COR-L47 (cell line): ENCODE results near the gene LONRF2.
"Not testable (repeated sequence)": the region's sequence is repeated elsewhere in the genome, so short reads cannot be mapped to it uniquely, and the experiment has no call there.

Experiments
- DNase-seq: peaks from one replicate; lab custom pipeline; 2025; lab: John Stamatoyannopoulos, UW

The LONRF2 gene

DNA sequence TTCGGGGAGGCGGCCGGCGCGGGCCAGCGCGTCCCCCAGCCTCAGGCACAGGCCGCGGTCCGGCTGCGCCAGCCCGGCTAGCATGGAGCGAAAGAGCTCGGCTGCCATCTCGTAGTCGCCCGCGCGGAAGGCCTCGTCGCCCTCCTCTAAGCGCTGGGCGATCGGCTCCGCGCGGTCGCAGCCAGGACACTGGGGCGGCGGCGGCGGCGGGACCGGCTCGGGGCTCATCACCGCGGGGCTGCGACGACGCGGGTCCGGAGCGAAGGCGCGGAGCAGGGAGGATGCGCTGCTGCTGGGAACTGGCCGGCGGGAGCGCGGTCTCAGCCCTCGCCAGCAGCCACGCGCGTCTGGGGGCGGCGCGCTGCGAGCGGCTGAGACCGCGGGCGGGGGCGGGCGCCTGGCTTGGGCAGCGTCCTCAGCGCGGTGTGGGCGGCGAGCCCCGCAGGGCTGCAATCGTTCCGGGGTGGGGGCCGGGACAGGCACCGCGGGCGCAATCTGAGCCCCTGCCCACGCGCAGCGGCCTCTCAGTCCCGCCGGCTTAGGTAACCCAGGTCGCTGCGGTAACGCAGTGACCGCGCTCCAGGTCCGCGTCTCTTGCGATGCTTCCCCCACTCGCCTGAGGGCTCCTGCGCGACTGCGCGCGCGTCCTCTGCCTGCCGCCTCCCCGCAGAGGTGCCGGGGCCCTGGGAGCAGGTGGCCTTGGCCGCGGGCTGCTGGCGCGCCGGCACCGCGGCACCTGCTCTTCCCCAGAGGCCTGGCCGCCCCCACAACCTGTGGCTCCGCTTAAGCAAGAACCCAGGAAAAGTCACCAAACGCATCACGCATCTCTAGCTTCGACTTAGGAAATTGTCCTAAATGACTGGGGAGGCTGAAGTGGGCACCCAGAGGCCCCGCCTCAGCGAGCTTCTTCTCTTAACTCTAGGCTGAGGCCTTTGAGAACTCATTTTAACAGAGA lies at the start of gene LONRF2:
Gene LONRF2, minus strand, starts transcription at position 636 of the 955 bp plus-strand sequence. Its CDS starts 408 bp downstream, at position 228.
- peak; percentile 78 for DNase-seq

DNA sequence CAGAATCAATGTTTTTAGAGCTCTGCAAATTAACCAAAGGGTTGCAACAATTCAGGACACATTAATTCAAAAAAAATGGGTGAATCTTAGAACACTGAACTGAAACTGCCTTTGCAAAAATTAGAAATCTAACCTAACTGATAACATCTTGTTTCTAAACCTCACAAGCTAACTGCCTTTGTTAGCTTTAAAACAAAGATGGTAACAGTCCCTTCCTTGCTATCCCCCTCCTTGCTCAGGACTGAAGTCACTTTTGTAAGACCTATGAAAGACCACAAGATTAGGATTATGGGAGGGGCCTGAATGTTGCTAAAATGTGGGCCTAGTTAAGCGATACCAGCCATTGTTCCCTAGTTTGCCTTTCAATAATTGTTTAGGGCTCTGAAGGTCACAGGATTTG lies 44.9 kb upstream of the LONRF2 start:
- DNase-seq: no peak

DNA sequence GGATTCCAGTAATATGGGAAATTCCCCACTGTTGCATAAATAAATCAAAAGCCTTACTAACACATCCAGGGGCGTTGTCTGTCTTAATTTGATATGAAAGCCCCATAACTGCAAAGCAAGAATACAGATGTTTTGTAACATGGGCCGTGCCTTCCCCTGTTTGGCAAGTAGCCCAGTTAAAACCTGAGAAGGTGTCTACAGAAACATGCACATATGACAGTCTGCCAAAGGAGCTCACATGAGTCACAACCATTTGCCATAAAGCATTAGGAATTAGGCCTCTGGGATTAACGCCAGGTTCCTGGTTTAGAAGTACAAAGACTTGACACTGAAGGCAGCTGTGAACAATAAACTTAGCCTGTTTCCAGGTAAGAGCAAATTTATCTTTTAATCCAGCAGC lies 43.1 kb upstream of the LONRF2 start:
- peak; percentile 97 for DNase-seq

DNA sequence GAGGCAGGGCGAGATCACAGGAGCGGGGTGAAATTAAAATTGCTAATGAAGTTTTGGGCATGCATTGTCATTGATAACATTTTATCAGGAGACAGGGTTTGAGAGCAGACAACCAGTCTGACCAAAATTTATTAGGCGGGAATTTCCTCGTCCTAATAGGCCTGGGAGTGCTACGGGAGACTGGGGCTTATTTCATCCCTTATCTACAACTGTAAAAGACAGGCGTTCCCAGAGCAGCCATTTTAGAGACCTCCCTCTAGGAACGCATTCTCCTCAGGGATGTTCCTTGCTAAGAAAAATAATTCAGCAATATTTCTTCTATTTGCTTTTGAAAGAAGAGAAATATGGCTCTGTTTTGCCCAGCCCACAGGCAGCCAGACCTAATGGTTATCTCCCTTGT lies 40.0 kb upstream of the LONRF2 start:
- DNase-seq: not testable (repeated sequence)

DNA sequence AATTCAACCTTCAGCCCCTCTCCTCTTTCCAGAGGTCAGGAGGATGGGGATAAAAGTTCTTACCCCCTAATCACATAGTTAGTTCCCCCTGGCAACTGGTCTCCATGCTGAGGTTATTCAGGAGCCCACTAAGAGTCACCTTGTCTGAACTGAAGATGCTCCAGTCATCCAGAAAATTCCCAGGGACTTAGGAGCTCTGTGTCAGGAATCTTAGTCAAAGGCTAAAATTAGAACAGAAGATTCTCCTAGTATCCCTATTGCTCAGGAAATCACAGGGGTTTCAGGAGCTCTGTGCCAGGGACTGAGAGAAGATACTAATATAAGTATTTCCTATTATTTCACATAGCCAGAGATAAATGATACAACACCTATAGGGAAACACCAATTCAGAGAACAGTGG lies 37.3 kb upstream of the LONRF2 start:
- DNase-seq: no peak

DNA sequence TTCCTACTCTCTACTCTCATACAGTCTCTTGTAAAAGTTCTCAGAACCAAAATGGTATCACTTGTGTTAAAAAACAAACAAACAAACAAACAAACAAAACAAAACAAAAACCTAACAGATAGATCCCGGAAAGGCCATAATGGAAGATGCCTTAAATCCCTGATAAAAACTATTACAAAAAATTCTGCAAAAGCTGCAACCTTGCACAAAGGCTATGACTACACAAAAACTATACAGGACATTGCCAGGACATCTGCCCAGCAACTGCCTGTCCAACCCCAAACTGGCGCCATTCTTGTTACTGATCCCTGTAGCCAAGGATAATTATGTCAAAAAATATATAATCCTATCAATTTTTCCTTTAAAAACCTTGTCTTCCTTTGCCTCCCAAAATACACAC lies 36.3 kb upstream of the LONRF2 start:
- DNase-seq: no peak

DNA sequence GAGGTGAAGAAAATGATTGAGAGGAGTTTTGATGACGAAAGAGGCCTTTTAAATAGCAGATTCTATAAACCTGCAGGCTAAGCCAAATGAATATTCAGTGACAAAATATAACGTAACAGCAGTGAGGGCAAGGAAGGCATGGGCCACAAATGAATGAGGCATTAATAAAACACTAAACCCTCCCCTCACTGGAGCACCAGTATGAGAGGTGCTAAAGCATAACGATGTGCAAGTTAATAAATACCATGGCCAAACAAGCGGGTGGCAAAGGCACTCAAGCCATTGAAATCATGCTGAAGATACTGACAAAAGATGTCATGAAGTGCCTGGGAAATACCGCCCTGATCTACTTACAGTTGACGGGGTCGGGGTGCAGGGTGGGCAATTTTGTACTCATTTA lies 30.2 kb upstream of the LONRF2 start:
- DNase-seq: no peak

DNA sequence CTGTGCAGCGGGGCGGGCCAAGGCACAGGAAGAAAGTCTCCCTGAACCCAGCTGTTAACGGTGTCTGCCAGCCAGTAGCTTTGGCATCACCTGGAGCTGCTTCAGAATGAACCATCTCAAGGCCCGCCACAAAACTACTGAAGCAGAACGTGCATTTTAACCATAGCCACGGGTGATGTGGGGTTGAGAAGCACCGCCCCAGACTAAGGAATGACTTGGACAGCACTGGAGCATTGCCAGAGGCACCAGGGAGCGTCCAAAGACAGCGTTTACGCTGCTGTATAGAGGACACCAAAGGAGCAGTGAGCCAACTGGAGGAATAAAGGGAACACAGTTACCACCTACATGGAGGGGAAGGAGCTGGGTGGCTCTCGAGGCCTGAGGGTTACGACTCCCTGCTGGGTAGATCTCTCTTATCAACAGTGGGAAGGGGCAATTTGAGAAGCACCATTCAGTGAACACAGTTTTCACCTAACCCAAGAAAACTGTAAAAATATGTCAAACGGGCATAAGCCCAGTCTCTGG lies 28.4 kb upstream of the LONRF2 start:
- DNase-seq: peak; percentile 74

DNA sequence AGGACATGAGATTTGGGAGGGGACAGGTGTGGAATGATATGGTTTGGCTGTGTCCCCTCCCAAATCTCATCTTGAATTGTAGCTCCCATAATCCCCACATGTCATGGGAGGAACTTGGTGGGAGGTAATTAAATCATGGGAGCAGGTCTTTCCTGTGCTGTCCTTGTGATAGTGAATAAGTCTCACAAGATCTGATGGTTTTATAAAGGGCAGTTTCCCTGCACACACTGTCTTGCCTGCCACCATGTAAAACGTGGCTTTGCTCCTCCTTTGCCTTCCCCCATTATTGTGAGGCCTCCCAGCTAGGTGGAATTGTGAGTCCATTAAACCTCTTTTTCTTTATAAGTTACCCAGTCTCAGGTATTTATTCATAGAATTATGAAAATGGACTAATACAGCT lies 22.8 kb upstream of the LONRF2 start:
- not testable (repeated sequence) for DNase-seq

DNA sequence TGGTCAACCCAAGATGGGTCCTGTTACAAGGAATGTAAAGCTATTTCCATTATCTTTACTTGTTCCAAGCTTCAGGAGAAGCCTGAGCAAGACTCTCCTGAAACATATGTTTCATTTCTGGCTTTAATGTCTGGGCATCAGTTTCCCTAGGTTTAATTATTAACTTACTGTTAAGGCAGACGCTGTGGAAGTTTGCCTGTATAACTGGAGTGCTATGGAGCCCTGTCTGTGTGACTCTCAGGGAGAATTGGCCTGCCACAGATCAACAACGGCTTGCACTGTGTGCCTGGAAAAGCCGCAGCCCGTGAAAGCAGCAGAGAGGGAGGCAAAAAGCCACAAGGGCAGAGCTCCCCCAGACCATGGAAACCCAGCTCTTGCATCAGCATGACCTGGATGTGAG lies 22.1 kb upstream of the LONRF2 start:
- no peak for DNase-seq

DNA sequence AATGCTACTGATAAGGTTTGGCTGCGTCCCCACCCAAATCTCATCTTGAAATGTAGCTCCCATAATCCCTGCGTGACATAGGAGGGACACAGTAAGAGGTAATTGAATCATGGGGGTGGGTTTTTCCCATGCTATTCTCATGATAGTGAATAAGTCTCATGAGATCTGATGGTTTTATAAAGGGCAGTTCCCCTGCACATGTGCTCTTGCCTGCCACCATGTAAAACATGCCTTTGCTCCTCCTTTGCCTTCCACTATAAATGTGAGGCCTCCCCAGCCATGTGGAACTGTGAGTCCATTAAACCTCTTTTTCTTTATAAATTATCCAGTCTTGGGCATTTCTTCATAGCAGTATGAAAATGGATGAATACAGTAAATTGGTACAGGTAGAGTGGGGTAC lies 20.2 kb upstream of the LONRF2 start:
- not testable (repeated sequence) for DNase-seq

DNA sequence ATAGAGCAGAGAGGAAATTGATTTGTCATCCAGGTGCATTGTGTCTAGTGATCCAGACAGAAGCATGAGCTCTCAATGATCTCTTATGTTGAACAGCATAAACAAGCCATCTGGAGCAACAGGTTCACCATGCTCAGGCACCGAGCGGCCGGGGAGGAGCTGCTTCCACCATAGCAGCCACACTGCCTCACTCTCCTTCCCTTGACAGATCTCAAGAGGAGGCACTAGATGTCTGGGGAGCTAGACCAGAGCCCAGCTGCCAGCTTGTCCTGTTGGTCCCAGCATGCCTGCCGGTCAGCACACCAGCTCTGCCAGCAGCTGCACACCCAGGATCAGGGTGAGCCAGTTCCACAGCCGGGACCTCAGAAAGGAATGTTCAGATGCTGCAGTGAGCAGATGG lies 17.5 kb upstream of the LONRF2 start:
- no peak for DNase-seq

DNA sequence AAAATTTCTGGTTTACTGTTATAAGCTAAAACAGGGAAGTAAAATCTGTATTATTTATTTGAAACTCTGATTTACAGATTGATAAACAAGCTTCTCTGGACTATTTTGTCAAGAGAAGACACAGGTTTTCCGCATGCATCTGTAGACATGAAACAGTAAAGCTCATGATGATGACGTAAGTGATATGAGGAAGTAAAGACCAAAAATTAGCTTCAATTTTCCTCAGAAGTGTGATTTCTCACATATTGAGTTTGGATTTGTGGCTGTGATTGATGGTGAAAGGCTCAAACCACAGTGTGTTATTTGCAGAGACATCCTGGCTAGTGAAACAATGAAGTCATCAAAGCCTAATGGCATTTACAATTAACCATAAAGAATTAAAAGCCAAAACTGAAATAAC lies 12.6 kb upstream of the LONRF2 start:
- DNase-seq: no peak

DNA sequence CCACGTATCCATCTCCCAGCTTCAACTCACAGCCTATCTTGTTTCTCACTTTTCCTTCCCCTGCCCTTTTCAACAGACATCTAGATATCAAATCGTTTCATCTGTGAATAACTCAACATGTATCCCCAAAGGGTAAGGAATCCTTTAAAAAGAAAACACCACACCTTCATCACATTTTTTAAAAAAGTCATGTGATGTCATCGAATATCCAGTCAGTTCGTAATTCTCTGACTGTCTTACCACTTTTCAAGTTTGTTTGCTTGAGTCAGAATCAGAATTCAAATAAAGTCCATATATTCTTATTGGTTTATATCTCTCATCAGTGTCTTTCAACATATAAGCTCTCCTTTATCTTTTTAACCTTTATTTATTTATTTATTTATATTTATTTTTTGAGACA lies 5.4 kb upstream of the LONRF2 start:
- no peak for DNase-seq

DNA sequence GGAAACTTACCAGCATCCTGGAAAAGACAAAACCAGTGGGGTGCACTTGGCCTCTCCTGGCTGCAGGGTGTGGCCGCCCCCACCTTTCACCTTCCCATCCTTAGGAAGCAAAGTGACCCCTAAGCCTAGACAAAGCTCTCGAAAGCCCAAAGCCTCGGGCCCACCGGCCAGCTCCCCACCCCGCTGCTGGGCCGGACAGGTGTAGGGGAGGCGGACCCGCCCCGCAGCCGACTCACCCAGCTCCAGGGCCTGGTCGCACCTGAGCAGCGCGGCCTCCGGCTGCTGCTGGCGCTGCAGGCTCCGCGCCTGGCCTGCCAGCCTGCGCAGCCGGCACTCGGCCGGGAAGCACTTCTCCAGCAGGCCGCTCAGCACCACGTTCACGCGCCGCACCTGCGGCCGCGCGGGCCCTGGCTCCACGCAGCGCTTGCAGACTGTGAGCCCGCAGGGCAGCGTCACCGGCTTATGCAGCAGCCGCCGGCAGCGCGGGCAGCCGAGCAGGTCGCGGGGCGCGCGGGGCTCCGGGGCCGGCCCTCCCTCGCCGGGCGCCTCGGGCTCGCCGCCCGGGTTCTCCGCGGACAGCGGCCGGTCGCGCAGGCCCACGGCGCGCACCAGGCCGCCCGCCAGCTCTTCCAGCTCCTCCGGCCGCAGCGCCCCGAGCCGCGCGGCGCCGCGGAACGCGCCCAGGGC lies 979 bp downstream of the LONRF2 start:
- peak; percentile 74 for DNase-seq

DNA sequence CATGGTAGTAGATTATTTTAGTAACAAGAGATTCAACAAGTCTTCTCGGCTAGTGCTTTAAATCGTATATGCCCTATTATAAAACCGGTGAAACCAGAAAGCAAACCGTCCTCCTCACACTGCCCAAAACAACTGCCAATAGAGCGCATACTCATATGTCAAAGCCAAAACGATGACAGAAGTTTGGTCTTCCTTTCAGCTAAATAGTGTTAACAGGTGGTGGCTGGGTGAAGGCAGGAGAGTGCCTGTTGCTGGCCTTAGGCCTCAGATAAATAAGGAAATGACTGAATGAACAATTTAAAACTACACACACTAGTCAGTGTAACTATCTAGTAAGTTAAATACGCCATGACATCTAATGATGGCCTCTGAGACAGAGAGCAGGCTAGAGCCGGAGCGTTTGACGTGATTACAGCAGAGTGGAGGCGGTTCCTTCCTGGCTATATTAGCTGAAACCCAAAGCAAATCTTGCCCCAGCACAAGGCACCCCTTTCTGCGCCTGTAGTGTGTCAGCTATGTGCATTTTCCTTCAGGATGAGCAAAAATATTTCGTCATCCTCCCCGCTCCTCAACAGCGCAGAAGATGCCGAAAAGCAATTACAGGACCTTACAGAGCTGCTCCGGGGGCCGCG lies 1.6 kb downstream of the LONRF2 start:
- no peak for DNase-seq

DNA sequence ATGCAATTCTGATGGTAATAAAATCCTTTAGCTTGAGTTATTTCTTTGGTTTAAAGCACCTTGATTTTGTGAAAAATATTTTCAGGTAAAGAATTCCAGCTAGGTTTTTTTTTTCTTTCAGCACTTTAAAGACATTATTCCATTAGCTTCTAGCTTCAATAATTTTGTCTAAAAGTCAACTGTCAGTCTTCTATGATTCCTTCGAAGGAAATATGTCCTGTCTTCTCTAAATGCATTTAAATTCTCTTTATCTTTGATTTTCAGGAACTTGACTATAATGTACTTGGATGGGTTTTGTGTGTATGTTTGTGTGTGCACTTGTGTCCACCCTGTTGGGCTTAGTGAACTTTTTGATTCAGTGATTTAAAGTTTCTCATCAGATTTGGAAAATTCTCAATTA lies 4.7 kb downstream of the LONRF2 start:
- DNase-seq: peak; percentile 14

DNA sequence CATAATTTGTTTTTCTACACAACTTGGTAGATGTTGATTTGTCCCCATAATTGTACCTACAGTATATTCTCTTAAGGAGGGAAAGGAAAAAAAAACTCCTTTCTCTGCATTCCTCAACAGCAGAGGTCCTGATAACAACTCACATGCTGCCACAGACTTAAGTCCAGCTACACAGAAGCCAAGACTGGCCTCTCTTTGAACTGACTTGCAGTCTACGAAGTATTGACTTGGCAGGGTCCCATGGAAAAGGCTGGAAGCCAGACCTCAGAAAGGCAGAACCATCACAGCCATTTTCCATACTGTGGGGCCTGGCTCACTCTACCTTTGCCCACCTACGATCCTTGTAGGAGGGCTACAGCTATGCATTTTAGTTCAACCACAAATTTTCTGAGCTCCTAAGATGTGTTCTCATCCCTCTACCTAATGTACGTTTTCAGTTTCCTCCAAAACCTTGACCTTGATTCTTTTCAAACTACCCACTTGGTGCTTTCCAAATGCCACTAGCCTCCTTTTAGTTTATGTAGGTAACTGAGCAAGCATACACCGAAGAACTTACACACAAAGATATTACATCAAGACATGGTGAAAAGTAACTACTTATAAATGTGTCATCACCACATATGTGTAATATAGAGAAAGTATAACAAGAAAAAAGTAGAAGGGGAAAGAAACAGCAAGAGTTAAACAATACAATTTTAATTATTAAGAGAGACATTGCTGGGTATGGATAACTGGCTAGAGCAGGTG lies 12.2 kb downstream of the LONRF2 start:
- no peak for DNase-seq

DNA sequence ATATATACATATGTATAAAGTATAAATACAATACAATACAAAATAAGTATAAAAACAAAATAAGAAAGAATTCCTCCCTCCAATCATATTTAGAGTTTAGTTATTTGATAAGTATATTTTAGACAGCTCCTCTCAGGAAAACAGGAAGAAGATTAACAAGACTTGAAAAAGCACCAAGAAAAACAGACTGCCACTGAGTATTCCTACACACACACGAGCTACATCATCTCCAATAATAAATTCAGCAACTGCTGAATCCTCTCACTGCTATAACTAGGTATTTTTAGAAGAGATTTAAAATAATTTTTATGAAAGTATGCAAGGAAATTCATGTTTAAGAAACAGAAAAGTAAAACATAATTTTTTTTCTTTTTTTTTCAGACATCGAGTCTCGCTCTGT lies 13.0 kb downstream of the LONRF2 start:
- DNase-seq: no peak

DNA sequence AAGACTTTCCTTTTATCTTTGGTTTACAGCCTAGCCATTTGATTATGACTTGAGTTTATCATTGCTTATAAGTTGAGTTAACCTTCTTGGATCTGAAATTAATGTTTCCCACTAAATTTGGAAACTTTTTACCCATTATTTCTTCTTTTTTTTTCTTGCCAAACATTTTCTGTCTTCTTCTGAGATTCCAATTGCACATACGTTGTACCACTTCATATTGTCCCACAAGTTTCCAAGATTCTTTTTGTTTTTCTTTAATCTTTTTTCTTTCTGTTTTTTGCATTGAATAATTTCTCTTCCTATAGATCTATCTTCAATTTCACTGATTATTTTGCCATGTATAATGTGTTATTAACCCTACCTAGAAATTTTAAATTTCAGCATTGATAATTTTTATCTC lies 18.6 kb downstream of the LONRF2 start:
- DNase-seq: no peak

DNA sequence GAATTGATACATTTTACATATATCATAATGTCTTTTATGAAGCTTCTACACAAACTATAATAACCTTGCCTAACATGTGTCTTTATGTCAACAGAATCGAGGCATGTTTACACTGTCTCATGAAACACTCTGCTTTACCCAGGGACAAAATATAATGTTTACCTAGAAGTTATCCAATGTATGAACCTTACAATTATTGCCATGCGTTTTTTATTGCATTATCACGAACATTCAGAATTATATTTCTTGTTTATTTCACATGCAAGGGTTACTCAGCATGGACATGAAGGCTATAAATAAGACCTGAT lies 19.8 kb downstream of the LONRF2 start:
- DNase-seq: no peak
